ENCODE results near the gene GDI2. TPM values are rescaled to one million over a fixed set of nuclear protein-coding genes. Genes with fewer than 3 reads are reported as not detected.

The GDI2 gene
- total and polyA plus RNA-seq, 4 donors: 64.2 to 300 (median 164) TPM

- Histone ChIP-seq H3K9ac (ENCODE audit: insufficient read depth in 1 of 2, low read length in 2 of 2) (no peak overlapping the region), H3K9me3 (ENCODE audit: control insufficient read depth in 4 of 4, insufficient read depth in 3 of 4, low read length in 3 of 4) (no peaks in the 10 kb centered on the region), H3K4me1 (ENCODE audit: control insufficient read depth in 5 of 5, insufficient read depth in 5 of 5, low read length in 5 of 5) (peaks cover 0 to 3% (median 0%) of the 10 kb centered on the region in 5 donors), H3K36me3 (ENCODE audit: control insufficient read depth in 4 of 4, insufficient read depth in 4 of 4, low read length in 4 of 4) (peaks cover 9 to 30% (median 17%) of the 10 kb centered on the region in 4 donors), H3K4me3 (no peak overlapping the region), H3K27me3 (ENCODE audit: control insufficient read depth in 3 of 3, insufficient read depth in 3 of 3, low read length in 2 of 3) (no peaks in the 10 kb centered on the region), H3K27ac (ENCODE audit: low read depth in 1 of 2, low read length in 1 of 2) (no peak overlapping the region)
- ATAC-seq (ENCODE audit: insufficient read depth, low FRiP score): no peak
- WGBS, 2 donors: 99 to 100% methylated on average over 1 of the region's 1 CpG
- TF ChIP-seq, protein P1, sequence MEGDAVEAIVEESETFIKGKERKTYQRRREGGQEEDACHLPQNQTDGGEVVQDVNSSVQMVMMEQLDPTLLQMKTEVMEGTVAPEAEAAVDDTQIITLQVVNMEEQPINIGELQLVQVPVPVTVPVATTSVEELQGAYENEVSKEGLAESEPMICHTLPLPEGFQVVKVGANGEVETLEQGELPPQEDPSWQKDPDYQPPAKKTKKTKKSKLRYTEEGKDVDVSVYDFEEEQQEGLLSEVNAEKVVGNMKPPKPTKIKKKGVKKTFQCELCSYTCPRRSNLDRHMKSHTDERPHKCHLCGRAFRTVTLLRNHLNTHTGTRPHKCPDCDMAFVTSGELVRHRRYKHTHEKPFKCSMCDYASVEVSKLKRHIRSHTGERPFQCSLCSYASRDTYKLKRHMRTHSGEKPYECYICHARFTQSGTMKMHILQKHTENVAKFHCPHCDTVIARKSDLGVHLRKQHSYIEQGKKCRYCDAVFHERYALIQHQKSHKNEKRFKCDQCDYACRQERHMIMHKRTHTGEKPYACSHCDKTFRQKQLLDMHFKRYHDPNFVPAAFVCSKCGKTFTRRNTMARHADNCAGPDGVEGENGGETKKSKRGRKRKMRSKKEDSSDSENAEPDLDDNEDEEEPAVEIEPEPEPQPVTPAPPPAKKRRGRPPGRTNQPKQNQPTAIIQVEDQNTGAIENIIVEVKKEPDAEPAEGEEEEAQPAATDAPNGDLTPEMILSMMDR (IDR thresholded peaks at IDR 0.05; ENCODE audit: control extremely low read depth, extremely low read depth): no peak
- DNase-seq: no peak
Measured at GRCh38 chr10:5735119-5735518, 78.1 kb downstream of the GDI2 start.

- Histone ChIP-seq H3K9me3 (ENCODE audit: control insufficient read depth in 4 of 4, insufficient read depth in 3 of 4, low read length in 3 of 4) (no peaks in the 10 kb centered on the region), H3K4me3 (no peak overlapping the region), H3K27me3 (ENCODE audit: control insufficient read depth in 3 of 3, insufficient read depth in 3 of 3, low read length in 2 of 3) (no peaks in the 10 kb centered on the region), H3K9ac (ENCODE audit: insufficient read depth in 1 of 2, low read length in 2 of 2) (no peak overlapping the region), H3K27ac (ENCODE audit: low read depth in 1 of 2, low read length in 1 of 2) (no peak overlapping the region), H3K36me3 (ENCODE audit: control insufficient read depth in 4 of 4, insufficient read depth in 4 of 4, low read length in 4 of 4) (peaks cover 9 to 31% (median 16%) of the 10 kb centered on the region in 4 donors), H3K4me1 (ENCODE audit: control insufficient read depth in 5 of 5, insufficient read depth in 5 of 5, low read length in 5 of 5) (peaks cover 0 to 3% (median 0%) of the 10 kb centered on the region in 5 donors)
- no peak for ATAC-seq (ENCODE audit: insufficient read depth, low FRiP score)
- TF ChIP-seq, protein P1 (IDR thresholded peaks at IDR 0.05; ENCODE audit: control extremely low read depth, extremely low read depth): no peak
- no peak for DNase-seq
- 76 to 90% methylated on average over 4 of the region's 4 CpGs for WGBS, 2 donors
Measured at GRCh38 chr10:5732141-5732540, 81.1 kb downstream of the GDI2 start.

- 84 to 86% methylated on average over 3 of the region's 3 CpGs for WGBS, 2 donors
- H3K36me3 ChIP-seq (ENCODE audit: control insufficient read depth in 4 of 4, insufficient read depth in 4 of 4, low read length in 4 of 4): peaks cover 10 to 34% (median 18%) of the 10 kb centered on the region in 4 donors
Measured at GRCh38 chr10:5731559-5731958, 81.7 kb downstream of the GDI2 start.

More at GRCh38 chr10:5731559-5731958, 81.7 kb downstream of the GDI2 start:
- ATAC-seq (ENCODE audit: insufficient read depth, low FRiP score): no peak
- H3K4me3 ChIP-seq: no peak overlapping the region
- no peak overlapping the region for H3K27ac ChIP-seq (ENCODE audit: low read depth in 1 of 2, low read length in 1 of 2)
- no peaks in the 10 kb centered on the region for H3K27me3 ChIP-seq (ENCODE audit: control insufficient read depth in 3 of 3, insufficient read depth in 3 of 3, low read length in 2 of 3)
- peaks cover 0 to 3% (median 0%) of the 10 kb centered on the region in 5 donors for H3K4me1 ChIP-seq (ENCODE audit: control insufficient read depth in 5 of 5, insufficient read depth in 5 of 5, low read length in 5 of 5)
- no peak overlapping the region for H3K9ac ChIP-seq (ENCODE audit: insufficient read depth in 1 of 2, low read length in 2 of 2)
- DNase-seq: no peak
- TF ChIP-seq, protein P1 (IDR thresholded peaks at IDR 0.05; ENCODE audit: control extremely low read depth, extremely low read depth): no peak
- no peaks in the 10 kb centered on the region for H3K9me3 ChIP-seq (ENCODE audit: control insufficient read depth in 4 of 4, insufficient read depth in 3 of 4, low read length in 3 of 4)
